Measurements from ENCODE around the gene ASGR1.

The ASGR1 gene, protein sequence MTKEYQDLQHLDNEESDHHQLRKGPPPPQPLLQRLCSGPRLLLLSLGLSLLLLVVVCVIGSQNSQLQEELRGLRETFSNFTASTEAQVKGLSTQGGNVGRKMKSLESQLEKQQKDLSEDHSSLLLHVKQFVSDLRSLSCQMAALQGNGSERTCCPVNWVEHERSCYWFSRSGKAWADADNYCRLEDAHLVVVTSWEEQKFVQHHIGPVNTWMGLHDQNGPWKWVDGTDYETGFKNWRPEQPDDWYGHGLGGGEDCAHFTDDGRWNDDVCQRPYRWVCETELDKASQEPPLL

GRCh38 chr17:7179317-7180254 is at the start of gene ASGR1:
Gene ASGR1, minus strand, starts transcription at chr17:7179370. Its CDS starts 807 bp downstream, at chr17:7178563.
- DNase-seq (ENCODE audit: low spot score): no peak

DNA sequence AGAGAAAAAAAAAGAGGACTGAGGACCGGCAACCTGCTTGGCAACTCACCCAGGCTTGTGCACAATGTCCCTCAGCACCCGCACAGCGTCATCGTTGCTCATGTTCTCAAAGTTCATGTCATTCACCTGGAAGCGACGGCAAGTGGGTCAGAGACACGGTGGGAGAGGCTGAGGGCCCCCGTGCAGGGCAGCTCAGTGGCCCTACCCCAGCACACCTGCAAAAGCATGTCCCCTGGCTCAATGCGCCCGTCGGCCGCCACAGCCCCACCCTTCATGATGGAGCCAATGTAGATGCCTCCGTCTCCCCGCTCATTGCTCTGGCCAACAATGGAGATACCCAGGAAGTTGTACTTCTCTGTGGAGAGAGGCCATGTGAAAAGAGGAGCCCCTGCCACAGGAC is 49.8 kb upstream of the ASGR1 start:
- DNase-seq (ENCODE audit: low spot score): no peak

GRCh38 chr17:7226721-7227710 is 47.8 kb upstream of the ASGR1 start:
- DNase-seq (ENCODE audit: low spot score): no peak

DNA sequence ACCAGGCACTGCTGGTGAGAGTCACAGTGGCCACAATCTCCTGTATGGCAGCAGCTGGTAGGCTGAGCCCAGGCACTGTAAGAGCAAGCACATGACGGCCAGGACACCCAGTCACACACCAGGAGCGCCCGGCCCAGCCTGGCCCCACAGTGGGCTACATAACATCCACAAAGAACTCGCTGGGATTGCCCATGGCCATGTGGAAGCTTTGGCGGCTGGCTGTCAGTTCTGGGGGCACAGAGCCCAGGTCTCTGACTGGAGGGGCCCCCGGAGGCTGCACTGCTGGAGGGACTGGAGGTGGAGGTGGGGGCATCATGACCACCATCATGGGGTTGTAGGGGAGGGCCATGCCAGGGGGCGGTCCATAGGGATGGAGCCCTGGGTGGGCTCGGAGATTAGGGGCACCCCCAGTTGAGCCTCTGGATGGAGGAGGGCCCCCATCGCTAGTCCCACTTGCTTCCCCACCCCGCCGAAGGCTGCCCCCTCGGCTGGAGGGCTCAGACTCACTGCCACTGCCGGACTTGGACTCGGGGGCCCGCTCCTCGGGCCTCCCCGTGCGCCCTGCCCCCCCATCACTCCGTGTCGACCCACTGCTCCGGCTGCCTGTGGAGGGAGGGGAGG is 46.7 kb upstream of the ASGR1 start:
- no peak for DNase-seq (ENCODE audit: low spot score)

DNA sequence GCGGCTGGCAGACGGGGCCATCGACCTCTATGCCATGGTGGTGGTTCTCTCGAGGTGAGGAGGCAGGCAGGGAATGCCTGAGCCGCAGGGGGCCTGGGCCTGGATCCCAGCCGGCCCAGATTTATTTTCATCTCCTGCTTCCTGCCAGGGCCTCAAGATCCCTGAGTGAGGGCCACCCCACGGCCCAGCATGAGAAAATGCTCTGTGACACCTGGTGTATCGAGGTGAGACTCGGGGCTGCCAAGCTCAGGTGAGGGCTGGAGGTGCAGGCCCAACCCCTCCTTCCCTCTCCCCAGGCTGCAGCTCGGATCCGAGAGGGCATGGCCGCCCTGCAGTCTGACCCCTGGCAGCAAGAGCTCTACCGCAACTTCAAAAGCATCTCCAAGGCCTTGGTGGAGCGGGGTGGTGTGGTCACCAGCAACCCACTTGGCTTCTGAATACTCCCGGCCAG is 45.5 kb upstream of the ASGR1 start:
- DNase-seq (ENCODE audit: low spot score): no peak

GRCh38 chr17:7224110-7224509 is 44.9 kb upstream of the ASGR1 start:
- DNase-seq (ENCODE audit: low spot score): no peak

- DNase-seq (ENCODE audit: low spot score): no peak
Measured at GRCh38 chr17:7223375-7223774, 44.2 kb upstream of the ASGR1 start.

GRCh38 chr17:7222972-7223292 is 43.8 kb upstream of the ASGR1 start:
- no peak for DNase-seq (ENCODE audit: low spot score)

DNA sequence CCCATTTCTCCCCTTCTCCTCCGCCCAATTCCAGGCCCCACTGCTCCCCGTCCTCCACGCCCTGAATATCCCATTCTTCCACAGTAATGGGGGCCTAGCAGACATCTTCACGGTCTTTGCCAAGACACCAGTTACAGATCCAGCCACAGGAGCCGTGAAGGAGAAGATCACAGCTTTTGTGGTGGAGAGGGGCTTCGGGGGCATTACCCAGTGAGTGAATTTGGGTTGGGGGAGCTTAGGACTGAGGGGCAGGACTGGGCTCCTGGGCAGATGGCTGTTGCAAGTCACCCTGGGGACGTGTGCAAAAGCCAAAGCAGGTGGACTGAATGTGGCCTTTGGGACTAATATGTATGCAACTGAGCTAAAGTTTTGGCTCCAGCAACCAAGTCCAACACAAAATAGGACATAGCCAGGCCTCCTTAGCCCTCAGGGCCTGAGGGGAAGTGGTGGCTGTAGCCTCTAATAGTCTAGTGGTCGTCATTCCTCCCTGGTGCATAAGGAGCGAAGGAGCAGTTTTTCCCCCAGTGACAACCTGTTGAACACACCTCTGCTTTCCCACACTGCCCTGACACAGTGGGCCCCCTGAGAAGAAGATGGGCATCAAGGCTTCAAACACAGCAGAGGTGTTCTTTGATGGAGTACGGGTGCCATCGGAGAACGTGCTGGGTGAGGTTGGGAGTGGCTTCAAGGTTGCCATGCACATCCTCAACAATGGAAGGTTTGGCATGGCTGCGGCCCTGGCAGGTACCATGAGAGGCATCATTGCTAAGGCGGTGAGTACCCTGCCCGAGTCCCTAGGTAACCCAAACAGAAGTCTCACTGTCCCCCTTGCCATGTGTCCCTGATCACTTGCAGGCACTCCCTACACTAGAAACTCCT is 43.2 kb upstream of the ASGR1 start:
- DNase-seq (ENCODE audit: low spot score): no peak

GRCh38 chr17:7221278-7222092 is 42.3 kb upstream of the ASGR1 start:
- DNase-seq (ENCODE audit: low spot score): no peak

GRCh38 chr17:7220593-7221277 is 41.6 kb upstream of the ASGR1 start:
- no peak for DNase-seq (ENCODE audit: low spot score)

- peak; percentile 83 for DNase-seq (ENCODE audit: low spot score)
Measured at GRCh38 chr17:7219812-7220592, 40.8 kb upstream of the ASGR1 start, which contains the start of the genes ACADVL and DLG4. Gene ACADVL, plus strand, starts transcription at chr17:7219938. Its CDS starts 47 bp downstream, at chr17:7219985. Gene DLG4, minus strand, starts transcription at chr17:7219836.

- no peak for DNase-seq (ENCODE audit: low spot score)
Measured at GRCh38 chr17:7219229-7219811, 40.1 kb upstream of the ASGR1 start.

GRCh38 chr17:7218758-7219157 is 39.6 kb upstream of the ASGR1 start:
- DNase-seq (ENCODE audit: low spot score): no peak

- DNase-seq (ENCODE audit: low spot score): no peak
Measured at GRCh38 chr17:7218166-7218565, 39.0 kb upstream of the ASGR1 start.

- no peak for DNase-seq (ENCODE audit: low spot score)
Measured at GRCh38 chr17:7217113-7217987, 38.2 kb upstream of the ASGR1 start.
